SK-N-SH treated with all-trans-retinoic acid at 6 μM for 48 hours (cell line): ENCODE data around the gene NKX1-1.

Source experiments
- CREB5 ChIP-seq: fragments of 250-450 bp; sonication (Bioruptor Pico); IDR thresholded peaks from 2 replicates; pipeline ENCODE4 v1.5.1; 2020; ENCODE audit warnings: low read depth, mild to moderate bottlenecking, moderate library complexity
- CSRNP3 ChIP-seq: fragments of 250-450 bp; sonication (Bioruptor Pico); IDR thresholded peaks from 2 replicates; pipeline ENCODE4 v1.5.1; 2021; ENCODE audit warnings: mild to moderate bottlenecking, moderate library complexity
- OSR1 ChIP-seq: fragments of 250-450 bp; sonication (Bioruptor Pico); IDR thresholded peaks from 2 replicates; pipeline ENCODE4 v1.8.0; 2022; ENCODE audit warnings: moderate library complexity, mild to moderate bottlenecking, inconsistent platforms
- PATZ1 ChIP-seq: fragments of 250-450 bp; sonication (Bioruptor Pico); IDR thresholded peaks from 2 replicates; pipeline ENCODE4 v1.8.0; 2020; ENCODE audit warnings: mild to moderate bottlenecking, moderate library complexity, borderline replicate concordance
- TCF4 ChIP-seq: fragments of 250-450 bp; sonication (Bioruptor Pico); IDR thresholded peaks from 2 replicates; pipeline ENCODE4 v1.8.0; 2021; ENCODE audit warnings: mild to moderate bottlenecking, moderate library complexity, borderline replicate concordance
- TOX ChIP-seq: fragments of 250-450 bp; sonication (Bioruptor Pico); IDR thresholded peaks from 2 replicates; pipeline ENCODE4 v1.8.0; 2021; ENCODE audit warnings: mild to moderate bottlenecking, moderate library complexity, borderline replicate concordance
- ZFP30 ChIP-seq: fragments of 450-650 bp; formaldehyde crosslinking; IDR thresholded peaks from 2 replicates; pipeline ENCODE4 v1.5.0; 2022; ENCODE audit warnings: mild to moderate bottlenecking, moderate library complexity

- TF ChIP-seq ZFP30 (no peak), PATZ1 (CRISPR knock-in tag) (no peak), CREB5 (CRISPR knock-in tag) (no peak), TOX (CRISPR knock-in tag) (no peak), OSR1 (no peak), CSRNP3 (CRISPR knock-in tag) (no peak), TCF4 (no peak)
Measured at GRCh38 chr4:1371176-1372165, 34.8 kb downstream of the NKX1-1 start.
